Psoas muscle (tissue), 8 donors: ENCODE data around the gene ARHGEF17. TPM values are rescaled to one million over a fixed set of nuclear protein-coding genes. Genes with fewer than 3 reads are reported as not detected.

ENCODE experiments used
- ATAC-seq, 4 donors: fragments of 200-7000 bp; cut with Tn5 transposase; one replicate each; pipeline ENCODE4 v1.9.1; 2020; ENCODE audit warnings: moderate library complexity in 3 of 4, mild to moderate bottlenecking in 2 of 4
- DNase-seq, 2 donors: peaks; one replicate each; pipeline ENCODE4 v3.0.0-alpha.2; 2020
- H3K27ac ChIP-seq: fragments of 200-600 bp; one replicate; pipeline ENCODE4 v1.8.0; 2022
- H3K27me3 ChIP-seq, 3 donors: fragments of 200-600 bp in 1 of 3; one replicate each; pipeline versions ENCODE4 v1.6.1 to v1.8.0; 2013 to 2022; ENCODE audit warnings: low read length in 2 of 3, mild to moderate bottlenecking in 2 of 3, moderate library complexity in 1 of 3; ENCODE audit not compliant: insufficient read depth in 3 of 3
- H3K36me3 ChIP-seq, 2 donors: fragments of 200-600 bp in 1 of 2; one replicate each; pipeline versions ENCODE4 v1.6.1 to v1.8.0; 2013 to 2022; ENCODE audit warnings: low read depth in 1 of 2, mild to moderate bottlenecking in 1 of 2, moderate library complexity in 1 of 2; ENCODE audit not compliant: insufficient read depth in 1 of 2
- H3K4me1 ChIP-seq: fragments of 200-600 bp; one replicate; pipeline ENCODE4 v1.8.0; 2022
- H3K4me3 ChIP-seq: fragments of 200-600 bp; one replicate; pipeline ENCODE4 v1.8.0; 2022; ENCODE audit warnings: mild to moderate bottlenecking
- H3K9me3 ChIP-seq: fragments of 200-600 bp; one replicate; pipeline ENCODE4 v1.8.0; 2022
- WGBS, 3 donors: extraction: QIAGEN DNeasy Blood & Tissue Kit; methylation state at CpG; one replicate each; pipeline versions ENCODE4 v1.1.6 to v1.1.7; 2013; 5-methylcytosine and 5-hydroxymethylcytosine counted together
- intact Hi-C, 2 donors: fragments of 100-400 bp; cut with DNase I; formaldehyde crosslinking; loops; one replicate each; pipeline versions ENCODE4 v1.11.0 to v1.14.2; 2022
- polyA plus RNA-seq, 3 donors: library from polyadenylated mRNA; stranded (reverse); fragments of 200-250 nt; gene quantifications; one replicate each; pipeline ENCODE4 v1.2.3, GENCODE V29; 2013
- total RNA-seq, 4 donors: library from RNA; stranded (reverse); fragmentation: NEBNext Ultra II Directional in 2 of 4; extraction: Animal tissue kit (Norgen Biotek cat#: 25700) in 2 of 4; gene quantifications; one replicate each; pipeline versions ENCODE4 v1.2.1 to v1.2.4, GENCODE V29; 2021 to 2023
- TF ChIP-seq, protein P1 (sequence below): fragments of 200-600 bp; IDR thresholded peaks from one replicate; pipeline ENCODE4 v1.8.0; 2022; ENCODE audit warnings: antibody characterized with exemption
- donor health status: healthy with polysubstance abuse.
- donor health status: DM: no; HTN: no; CAD: no; lungs with moderate emphysema.
- donor health status: Bipolar disorder and iron deficiency.
- donor health status: healthy.
- donor health status: DM: yes; HTN: yes; CAD: no.
- donor health status: DM: no; HTN: no; CAD: no.
- donor health status: DM: no; HTN: no; CAD: no.
- donor health status: DM: yes; HTN: yes; CAD: no.

The ARHGEF17 gene
- total and polyA plus RNA-seq, 7 donors, result 5.7 to 38.4 (median 10.8) TPM

- H3K9me3 ChIP-seq, result no peaks in the 10 kb centered on the region
- ATAC-seq, result no peak
- H3K36me3 ChIP-seq, result no peaks in the 10 kb centered on the region
- peak in 1 of 2 donors; percentile 49 for DNase-seq
- H3K27me3 ChIP-seq, result no peaks in the 10 kb centered on the region
- H3K4me3 ChIP-seq, result no peak overlapping the region
- no peak overlapping the region for H3K27ac ChIP-seq
- peaks cover 6% of the 10 kb centered on the region for H3K4me1 ChIP-seq
- intact Hi-C loops, result no loop called here
- WGBS, 3 donors, result 93 to 96% (median 95%) methylated on average over 4 of the region's 4 CpGs
- TF ChIP-seq, protein P1, sequence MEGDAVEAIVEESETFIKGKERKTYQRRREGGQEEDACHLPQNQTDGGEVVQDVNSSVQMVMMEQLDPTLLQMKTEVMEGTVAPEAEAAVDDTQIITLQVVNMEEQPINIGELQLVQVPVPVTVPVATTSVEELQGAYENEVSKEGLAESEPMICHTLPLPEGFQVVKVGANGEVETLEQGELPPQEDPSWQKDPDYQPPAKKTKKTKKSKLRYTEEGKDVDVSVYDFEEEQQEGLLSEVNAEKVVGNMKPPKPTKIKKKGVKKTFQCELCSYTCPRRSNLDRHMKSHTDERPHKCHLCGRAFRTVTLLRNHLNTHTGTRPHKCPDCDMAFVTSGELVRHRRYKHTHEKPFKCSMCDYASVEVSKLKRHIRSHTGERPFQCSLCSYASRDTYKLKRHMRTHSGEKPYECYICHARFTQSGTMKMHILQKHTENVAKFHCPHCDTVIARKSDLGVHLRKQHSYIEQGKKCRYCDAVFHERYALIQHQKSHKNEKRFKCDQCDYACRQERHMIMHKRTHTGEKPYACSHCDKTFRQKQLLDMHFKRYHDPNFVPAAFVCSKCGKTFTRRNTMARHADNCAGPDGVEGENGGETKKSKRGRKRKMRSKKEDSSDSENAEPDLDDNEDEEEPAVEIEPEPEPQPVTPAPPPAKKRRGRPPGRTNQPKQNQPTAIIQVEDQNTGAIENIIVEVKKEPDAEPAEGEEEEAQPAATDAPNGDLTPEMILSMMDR, result no peak
These were observed 14.6 kb upstream of the ARHGEF17 start for GRCh38 chr11:73293356-73293936.

DNA sequence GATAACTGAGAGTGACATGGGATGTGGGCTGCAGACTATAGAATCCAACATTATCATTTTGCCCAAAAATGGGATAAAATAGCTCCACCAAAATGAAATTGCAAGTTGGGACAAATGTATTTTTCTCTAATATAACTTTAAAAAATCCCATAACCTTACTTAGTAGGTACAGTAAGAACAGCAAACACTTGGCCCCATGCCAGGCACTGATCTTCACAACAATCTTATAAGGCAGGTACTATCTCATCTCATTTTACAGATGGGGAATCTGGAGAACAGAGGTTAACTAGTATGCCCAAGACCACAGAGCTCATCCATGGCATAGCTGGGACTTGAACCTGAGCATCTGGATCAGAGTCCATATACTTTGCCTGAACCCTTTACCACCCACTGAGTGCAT lies 13.5 kb upstream of the ARHGEF17 start:
- intact Hi-C loops, result loop anchor here in 1 of 2 donors (5.0 kb wide), 1 partner anchor 38 kb away; no protein-coding TSS in a partner anchor
- H3K27ac ChIP-seq, result no peak overlapping the region
- no peak for DNase-seq

DNA sequence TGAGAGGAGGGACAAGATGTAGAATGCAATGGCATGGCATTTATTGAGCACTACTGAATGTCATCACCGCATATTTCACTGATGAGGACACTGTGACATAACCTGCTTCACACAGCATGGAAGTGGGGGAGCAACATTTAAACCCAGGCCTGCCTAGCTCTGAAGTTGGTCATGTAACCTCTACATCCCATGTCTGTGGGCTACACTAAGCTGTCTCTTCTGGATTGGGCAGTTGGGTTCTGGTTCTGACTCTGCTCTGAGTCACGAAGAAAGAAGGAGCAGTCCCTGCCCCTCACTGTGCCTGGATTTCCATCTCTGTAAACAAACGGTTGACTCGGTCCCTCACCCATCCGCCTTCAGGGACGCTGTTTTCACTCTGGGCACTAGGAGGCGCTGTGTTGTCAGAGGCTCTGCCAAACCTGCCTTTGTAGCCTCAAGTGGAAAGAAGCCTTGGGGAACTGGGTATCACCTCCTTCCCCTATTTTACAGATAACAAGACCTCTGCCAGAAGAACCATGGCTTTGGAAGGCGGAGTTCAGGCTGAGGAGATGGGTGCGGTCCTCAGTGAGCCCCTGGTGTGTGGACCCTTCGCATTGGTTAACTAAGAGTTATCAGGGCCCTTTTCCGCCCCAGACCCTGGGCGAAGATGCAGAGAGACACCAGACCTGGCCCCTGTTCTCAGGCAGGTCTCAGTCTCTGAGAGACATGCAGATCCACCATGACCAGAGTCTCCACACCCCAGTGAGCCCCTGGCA lies 12.7 kb upstream of the ARHGEF17 start:
- DNase-seq (peak; percentile 61 to 74), ATAC-seq (peak in 2 of 4 donors; percentile 40 to 41)
- H3K9me3 ChIP-seq, result no peaks in the 10 kb centered on the region
- 54 to 62% (median 56%) methylated on average over 12 of the region's 12 CpGs for WGBS, 3 donors
- no peaks in the 10 kb centered on the region for H3K27me3 ChIP-seq
- H3K4me3 ChIP-seq, result no peak overlapping the region
- intact Hi-C loops, result loop anchor here in 1 of 2 donors (5.0 kb wide), 1 partner anchor 37 kb away; no protein-coding TSS in a partner anchor
- no peak overlapping the region for H3K27ac ChIP-seq
- no peaks in the 10 kb centered on the region for H3K36me3 ChIP-seq
- TF ChIP-seq, protein P1, result peak; percentile 71
- no peaks in the 10 kb centered on the region for H3K4me1 ChIP-seq

More for the DNA sequence above, 13.5 kb upstream of the ARHGEF17 start:
- Histone ChIP-seq H3K4me1 (no peaks in the 10 kb centered on the region), H3K36me3 (no peaks in the 10 kb centered on the region), H3K4me3 (no peak overlapping the region), H3K27me3 (no peaks in the 10 kb centered on the region), H3K9me3 (no peaks in the 10 kb centered on the region)
- TF ChIP-seq, protein P1, result no peak
- ATAC-seq, result no peak

- no peak overlapping the region for H3K4me3 ChIP-seq
- TF ChIP-seq, protein P1, result no peak
- no peaks in the 10 kb centered on the region for H3K27me3 ChIP-seq
- H3K4me1 ChIP-seq, result no peaks in the 10 kb centered on the region
- no peaks in the 10 kb centered on the region for H3K36me3 ChIP-seq
- intact Hi-C loops, result loop anchor here in 1 of 2 donors (5.0 kb wide), 1 partner anchor 36 kb away; no protein-coding TSS in a partner anchor
- 88 to 95% (median 90%) methylated on average over 3 of the region's 3 CpGs for WGBS, 3 donors
- no peak for ATAC-seq
- no peak for DNase-seq
- no peaks in the 10 kb centered on the region for H3K9me3 ChIP-seq
- no peak overlapping the region for H3K27ac ChIP-seq
These were observed 12.1 kb upstream of the ARHGEF17 start for GRCh38 chr11:73295996-73296318.
